ENCODE results near the gene ADAMTS16.

DNA sequence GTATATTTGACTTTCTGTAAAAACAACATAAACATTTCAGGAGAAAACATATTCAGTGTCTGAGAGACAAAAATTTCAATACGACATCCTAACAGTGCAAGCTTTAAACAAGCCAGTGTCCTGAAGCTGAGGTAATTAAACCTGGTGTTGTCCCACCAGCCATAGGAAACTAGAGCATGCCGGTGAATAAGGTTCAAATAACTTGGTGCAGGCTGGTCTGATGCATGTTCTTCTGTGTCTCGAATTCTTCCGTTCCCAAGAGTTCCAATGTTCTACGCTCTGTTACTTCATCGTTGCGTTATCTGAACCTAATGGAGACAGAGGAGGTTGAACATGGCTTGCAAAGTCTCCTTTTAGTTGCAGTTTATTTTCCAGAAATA is 48.9 kb downstream of the ADAMTS16 start:
- TF ChIP-seq POLR2AphosphoS5 (IDR thresholded peaks at IDR 0.05) (no peak), POLR2A (IDR thresholded peaks at IDR 0.05) (no peak)
- TF ChIP-seq, protein P1, sequence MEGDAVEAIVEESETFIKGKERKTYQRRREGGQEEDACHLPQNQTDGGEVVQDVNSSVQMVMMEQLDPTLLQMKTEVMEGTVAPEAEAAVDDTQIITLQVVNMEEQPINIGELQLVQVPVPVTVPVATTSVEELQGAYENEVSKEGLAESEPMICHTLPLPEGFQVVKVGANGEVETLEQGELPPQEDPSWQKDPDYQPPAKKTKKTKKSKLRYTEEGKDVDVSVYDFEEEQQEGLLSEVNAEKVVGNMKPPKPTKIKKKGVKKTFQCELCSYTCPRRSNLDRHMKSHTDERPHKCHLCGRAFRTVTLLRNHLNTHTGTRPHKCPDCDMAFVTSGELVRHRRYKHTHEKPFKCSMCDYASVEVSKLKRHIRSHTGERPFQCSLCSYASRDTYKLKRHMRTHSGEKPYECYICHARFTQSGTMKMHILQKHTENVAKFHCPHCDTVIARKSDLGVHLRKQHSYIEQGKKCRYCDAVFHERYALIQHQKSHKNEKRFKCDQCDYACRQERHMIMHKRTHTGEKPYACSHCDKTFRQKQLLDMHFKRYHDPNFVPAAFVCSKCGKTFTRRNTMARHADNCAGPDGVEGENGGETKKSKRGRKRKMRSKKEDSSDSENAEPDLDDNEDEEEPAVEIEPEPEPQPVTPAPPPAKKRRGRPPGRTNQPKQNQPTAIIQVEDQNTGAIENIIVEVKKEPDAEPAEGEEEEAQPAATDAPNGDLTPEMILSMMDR (IDR thresholded peaks at IDR 0.05 in 8 of 11, conservative IDR thresholded peaks at IDR 0.05 in 3 of 11) = no peak
